Right lobe of liver (tissue), 6 donors: ENCODE measurements around the gene GPR3. TPM values are rescaled to one million over a fixed set of nuclear protein-coding genes. Genes with fewer than 3 reads are reported as not detected.

ENCODE experiments used
- ATAC-seq, 4 donors: fragments of 200-7000 bp; cut with Tn5 transposase; one replicate each; pipeline ENCODE4 v1.9.1; 2020; ENCODE audit warnings: mild to moderate bottlenecking in 4 of 4, moderate library complexity in 4 of 4
- DNase-seq, 3 donors: peaks; one replicate each; pipeline ENCODE4 v3.0.0-alpha.2; 2020
- H3K27ac ChIP-seq, 3 donors: fragments of 200-600 bp; one replicate each; pipeline ENCODE4 v1.8.0; 2022
- H3K27me3 ChIP-seq, 2 donors: fragments of 200-600 bp; one replicate each; pipeline ENCODE4 v1.8.0; 2022
- H3K36me3 ChIP-seq, 4 donors: fragments of 200-600 bp; sonication (generic) in 1 of 4; one replicate each; pipeline versions ENCODE4 v1.5.1 to v1.8.0; 2017 to 2022; ENCODE audit warnings: control low read depth in 1 of 4
- H3K4me1 ChIP-seq, 4 donors: fragments of 200-600 bp; sonication (generic) in 1 of 4; one replicate each; pipeline versions ENCODE4 v1.5.1 to v1.8.0; 2017 to 2022; ENCODE audit warnings: control low read depth in 1 of 4
- H3K4me3 ChIP-seq, 3 donors: fragments of 200-600 bp; one replicate each; pipeline ENCODE4 v1.8.0; 2022
- H3K9me3 ChIP-seq, 4 donors: fragments of 200-600 bp; sonication (generic) in 1 of 4; one replicate each; pipeline versions ENCODE4 v1.5.1 to v1.8.0; 2017 to 2022; ENCODE audit warnings: control low read depth in 1 of 4
- POLR2A ChIP-seq: fragments of 450-650 bp; IDR thresholded peaks from one replicate; pipeline ENCODE4 v1.6.1; 2017; ENCODE audit warnings: antibody characterized with exemption, mild to moderate bottlenecking
- WGBS: methylation state at CpG from one replicate; pipeline ENCODE4 v1.1.6; 2018; ENCODE audit warnings: low coverage, low lambda C conversion rate; ENCODE audit not compliant: insufficient coverage; ENCODE audit errors: missing lambda C conversion rate; 5-methylcytosine and 5-hydroxymethylcytosine counted together
- intact Hi-C, 2 donors: fragments of 100-400 bp; cut with DNase I; formaldehyde crosslinking; loops; one replicate each; pipeline versions ENCODE4 v1.11.2 to v1.14.1; 2022
- total RNA-seq, 6 experiments: library from RNA; depleted of rRNA in 2 of 6; stranded (reverse); fragments of >200 nt in 2 of 6; fragmentation: NEBNext Ultra II Directional in 3 of 6; extraction: Animal tissue kit (Norgen Biotek cat#: 25700) in 3 of 6; gene quantifications; one replicate each; pipeline versions ENCODE4 v1.1.0 to v1.2.4, GENCODE V29; 2016 to 2023
- TF ChIP-seq, protein P1 (sequence below), 4 donors: fragments of 200-600 bp in 3 of 4; fragments of 450-650 bp in 1 of 4; IDR thresholded peaks; one replicate each; pipeline versions ENCODE4 v1.5.1 to v1.8.0; 2016 to 2022; ENCODE audit warnings: antibody characterized with exemption in 4 of 4, mild to moderate bottlenecking in 2 of 4
- donor health status: DM: no; HTN: yes; CAD: no.
- donor health status: DM: no; HTN: no; CAD: no.
- donor health status: DM: no; HTN: no; CAD: no.
- donor health status: DM: no; HTN: yes; CAD: no.
- donor health status: DM: no; HTN: yes; CAD: no.

The GPR3 gene
- total RNA-seq, 6 experiments from 2014 or later, result 0.19 to 0.43 TPM; not detected in 4

- Histone ChIP-seq H3K27me3 (no peaks in the 10 kb centered on the region), H3K36me3 (peaks cover 0 to 16% (median 5%) of the 10 kb centered on the region in 4 donors), H3K27ac (no peak overlapping the region), H3K4me1 (no peaks in the 10 kb centered on the region), H3K4me3 (no peak overlapping the region), H3K9me3 (no peaks in the 10 kb centered on the region)
- intact Hi-C loops, result no loop called here
- no peak for ATAC-seq
- WGBS, result 80% methylated on average over 2 of the region's 4 CpGs
- TF ChIP-seq POLR2A, result no peak
- TF ChIP-seq, protein P1, sequence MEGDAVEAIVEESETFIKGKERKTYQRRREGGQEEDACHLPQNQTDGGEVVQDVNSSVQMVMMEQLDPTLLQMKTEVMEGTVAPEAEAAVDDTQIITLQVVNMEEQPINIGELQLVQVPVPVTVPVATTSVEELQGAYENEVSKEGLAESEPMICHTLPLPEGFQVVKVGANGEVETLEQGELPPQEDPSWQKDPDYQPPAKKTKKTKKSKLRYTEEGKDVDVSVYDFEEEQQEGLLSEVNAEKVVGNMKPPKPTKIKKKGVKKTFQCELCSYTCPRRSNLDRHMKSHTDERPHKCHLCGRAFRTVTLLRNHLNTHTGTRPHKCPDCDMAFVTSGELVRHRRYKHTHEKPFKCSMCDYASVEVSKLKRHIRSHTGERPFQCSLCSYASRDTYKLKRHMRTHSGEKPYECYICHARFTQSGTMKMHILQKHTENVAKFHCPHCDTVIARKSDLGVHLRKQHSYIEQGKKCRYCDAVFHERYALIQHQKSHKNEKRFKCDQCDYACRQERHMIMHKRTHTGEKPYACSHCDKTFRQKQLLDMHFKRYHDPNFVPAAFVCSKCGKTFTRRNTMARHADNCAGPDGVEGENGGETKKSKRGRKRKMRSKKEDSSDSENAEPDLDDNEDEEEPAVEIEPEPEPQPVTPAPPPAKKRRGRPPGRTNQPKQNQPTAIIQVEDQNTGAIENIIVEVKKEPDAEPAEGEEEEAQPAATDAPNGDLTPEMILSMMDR (IDR thresholded peaks at IDR 0.05), result no peak
- DNase-seq, result peak in 1 of 3 donors; percentile 16
These were observed 31.3 kb downstream of the GPR3 start for GRCh38 chr1:27423709-27424108.

GRCh38 chr1:27427329-27427728, 34.9 kb downstream of the GPR3 start:
- Histone ChIP-seq H3K36me3 (peaks cover 0 to 16% (median 4%) of the 10 kb centered on the region in 4 donors), H3K9me3 (no peaks in the 10 kb centered on the region), H3K27ac (no peak overlapping the region), H3K4me3 (no peak overlapping the region), H3K4me1 (peaks cover 0 to 18% (median 3%) of the 10 kb centered on the region in 4 donors), H3K27me3 (no peaks in the 10 kb centered on the region)
- peak; percentile 10 to 38 (median 20) for ATAC-seq
- intact Hi-C loops, result no loop called here
- DNase-seq, result no peak
- TF ChIP-seq, protein P1 (IDR thresholded peaks at IDR 0.05), result no peak
- no peak for TF ChIP-seq POLR2A
- 65% methylated on average over 2 of the region's 2 CpGs for WGBS

DNA sequence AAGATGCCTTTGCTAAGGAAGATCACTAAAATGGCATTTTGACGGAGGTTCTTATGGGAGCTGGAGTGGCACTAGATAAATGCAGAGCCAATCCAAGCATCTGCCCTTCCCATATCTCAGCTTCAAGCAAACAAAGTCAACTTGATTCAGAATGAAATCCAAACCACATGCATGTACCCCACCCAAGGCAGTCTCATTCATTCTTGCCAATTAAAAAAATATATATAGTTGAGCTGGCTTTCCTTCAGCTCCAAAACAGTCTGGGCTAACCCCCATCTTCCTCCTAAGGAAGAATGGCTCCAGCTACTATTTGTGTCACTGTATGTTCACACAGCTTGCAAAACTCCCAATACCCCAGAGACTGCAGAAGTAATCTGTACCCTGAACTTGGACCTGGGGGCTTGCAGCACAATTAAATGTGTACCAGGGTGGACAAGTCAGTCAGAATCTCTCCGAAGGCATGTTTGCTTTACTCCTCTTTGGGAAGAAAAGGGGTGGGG, 35.4 kb downstream of the GPR3 start:
- H3K4me1 ChIP-seq, result peaks cover 0 to 21% (median 3%) of the 10 kb centered on the region in 4 donors
- DNase-seq (no peak), ATAC-seq (no peak)
- peaks cover 0 to 16% (median 4%) of the 10 kb centered on the region in 4 donors for H3K36me3 ChIP-seq
- TF ChIP-seq, protein P1 (IDR thresholded peaks at IDR 0.05), result no peak
- TF ChIP-seq POLR2A, result no peak
- H3K27ac ChIP-seq, result no peak overlapping the region
- intact Hi-C loops, result no loop called here
- no peak overlapping the region for H3K4me3 ChIP-seq
- H3K9me3 ChIP-seq, result no peaks in the 10 kb centered on the region
- 60% methylated on average over 2 of the region's 2 CpGs for WGBS
- H3K27me3 ChIP-seq, result no peaks in the 10 kb centered on the region

DNA sequence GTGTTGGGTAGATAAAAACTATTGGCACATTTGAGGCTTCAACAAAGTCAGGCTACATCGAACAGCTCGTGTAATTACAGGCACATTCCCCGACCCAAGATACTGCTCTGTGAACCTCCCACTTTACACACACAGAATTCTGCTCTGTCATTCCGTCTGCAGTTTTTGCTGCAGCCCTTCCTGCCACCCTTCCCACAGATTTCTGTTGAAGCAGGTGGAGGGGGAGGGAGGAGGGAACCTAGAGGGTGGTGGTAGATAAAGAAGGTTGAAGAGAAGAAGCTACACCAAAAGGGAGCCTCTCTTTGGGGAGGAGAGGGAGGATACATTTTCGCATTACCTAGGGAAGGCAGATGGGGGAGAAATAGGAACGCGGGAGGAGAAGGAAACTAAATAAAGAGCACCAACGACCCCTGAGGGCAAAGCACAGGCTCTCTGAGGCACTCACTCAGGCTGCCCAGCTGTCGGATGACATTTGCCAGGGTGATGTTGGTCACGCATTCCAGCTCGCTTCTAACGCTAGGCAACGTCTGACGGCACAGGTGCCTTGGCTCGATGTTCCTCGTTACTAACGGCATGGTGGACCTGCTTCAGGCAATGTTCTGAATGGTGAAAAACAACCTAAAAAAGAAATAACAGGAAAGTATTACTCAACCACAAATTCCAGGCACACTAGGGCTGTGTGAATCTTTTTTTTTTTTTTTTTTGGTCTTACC, 36.0 kb downstream of the GPR3 start:
- no peak for ATAC-seq

More for the DNA sequence above, 36.0 kb downstream of the GPR3 start:
- Histone ChIP-seq H3K36me3 (peaks cover 0 to 16% (median 4%) of the 10 kb centered on the region in 4 donors), H3K4me1 (peaks cover 0 to 21% (median 3%) of the 10 kb centered on the region in 4 donors), H3K9me3 (no peaks in the 10 kb centered on the region), H3K27me3 (no peaks in the 10 kb centered on the region), H3K27ac (no peak overlapping the region), H3K4me3 (no peak overlapping the region)
- DNase-seq, result peak in 1 of 3 donors; percentile 15
- 49% methylated on average over 8 of the region's 17 CpGs for WGBS
- intact Hi-C loops, result no loop called here
- TF ChIP-seq, protein P1 (IDR thresholded peaks at IDR 0.05), result no peak
- TF ChIP-seq POLR2A, result no peak
